Activated CD8-positive, alpha-beta memory T cell treated with anti-CD3 and anti-CD28 coated beads for 48 hours (primary cell): Measurements from ENCODE around the gene ITGAX.

ENCODE experiments used
- DNase-seq, 3 experiments: peaks; one replicate each; pipeline ENCODE4 v3.0.0-alpha.2; 2020; ENCODE audit warnings: low read depth in 2 of 3, low spot score in 2 of 3

The ITGAX gene

DNA sequence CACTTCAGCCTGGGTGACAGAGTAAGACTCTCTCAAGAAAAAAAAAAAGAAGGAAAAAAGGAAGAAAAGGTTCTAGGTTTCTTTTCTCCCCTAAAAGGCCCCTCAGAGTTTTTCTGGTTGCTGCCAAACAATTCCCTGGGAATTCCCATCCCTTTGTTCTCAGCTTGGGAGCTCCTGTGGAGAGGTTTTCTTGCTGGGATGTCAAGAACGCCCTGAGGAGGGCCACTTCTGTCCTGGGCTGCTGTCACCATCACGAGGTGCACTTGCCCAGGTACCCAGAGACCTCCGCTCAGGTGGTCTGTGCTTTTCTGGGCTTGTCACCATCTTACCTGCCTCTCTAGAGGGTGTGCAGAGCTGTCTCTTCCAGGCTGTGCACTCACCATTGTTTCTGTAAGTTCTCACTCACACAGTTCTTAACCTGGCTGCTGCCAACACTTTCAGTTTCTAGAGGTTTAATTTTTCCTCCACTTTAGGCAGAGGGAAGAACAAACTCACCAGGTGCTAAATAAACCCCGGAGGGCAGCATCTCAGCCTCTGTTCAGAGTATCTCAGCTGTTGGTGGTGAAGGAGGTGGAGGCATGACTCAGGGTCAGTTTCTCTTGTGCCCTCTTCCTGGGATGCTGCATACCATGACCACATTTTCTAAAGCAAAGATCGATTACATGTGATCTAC lies 75.5 kb downstream of the ITGAX start:
- no peak for DNase-seq
